ENCODE measurements around the gene RNU2-63P. TPM values are rescaled to one million over a fixed set of nuclear protein-coding genes. Genes with fewer than 3 reads are reported as not detected.

RNU2-63P gene
- total RNA-seq: not detected

GRCh38 chr2:88016086-88016959 is at the start of gene RNU2-63P:
Gene RNU2-63P (minus strand): TSS chr2:88016547.
- TF ChIP-seq, protein P1, sequence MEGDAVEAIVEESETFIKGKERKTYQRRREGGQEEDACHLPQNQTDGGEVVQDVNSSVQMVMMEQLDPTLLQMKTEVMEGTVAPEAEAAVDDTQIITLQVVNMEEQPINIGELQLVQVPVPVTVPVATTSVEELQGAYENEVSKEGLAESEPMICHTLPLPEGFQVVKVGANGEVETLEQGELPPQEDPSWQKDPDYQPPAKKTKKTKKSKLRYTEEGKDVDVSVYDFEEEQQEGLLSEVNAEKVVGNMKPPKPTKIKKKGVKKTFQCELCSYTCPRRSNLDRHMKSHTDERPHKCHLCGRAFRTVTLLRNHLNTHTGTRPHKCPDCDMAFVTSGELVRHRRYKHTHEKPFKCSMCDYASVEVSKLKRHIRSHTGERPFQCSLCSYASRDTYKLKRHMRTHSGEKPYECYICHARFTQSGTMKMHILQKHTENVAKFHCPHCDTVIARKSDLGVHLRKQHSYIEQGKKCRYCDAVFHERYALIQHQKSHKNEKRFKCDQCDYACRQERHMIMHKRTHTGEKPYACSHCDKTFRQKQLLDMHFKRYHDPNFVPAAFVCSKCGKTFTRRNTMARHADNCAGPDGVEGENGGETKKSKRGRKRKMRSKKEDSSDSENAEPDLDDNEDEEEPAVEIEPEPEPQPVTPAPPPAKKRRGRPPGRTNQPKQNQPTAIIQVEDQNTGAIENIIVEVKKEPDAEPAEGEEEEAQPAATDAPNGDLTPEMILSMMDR (IDR thresholded peaks at IDR 0.05; ENCODE audit: low read depth): no peak

GRCh38 chr2:88061295-88061694 is 44.9 kb upstream of the RNU2-63P start:
- TF ChIP-seq, protein P1 (IDR thresholded peaks at IDR 0.05; ENCODE audit: low read depth): no peak

DNA sequence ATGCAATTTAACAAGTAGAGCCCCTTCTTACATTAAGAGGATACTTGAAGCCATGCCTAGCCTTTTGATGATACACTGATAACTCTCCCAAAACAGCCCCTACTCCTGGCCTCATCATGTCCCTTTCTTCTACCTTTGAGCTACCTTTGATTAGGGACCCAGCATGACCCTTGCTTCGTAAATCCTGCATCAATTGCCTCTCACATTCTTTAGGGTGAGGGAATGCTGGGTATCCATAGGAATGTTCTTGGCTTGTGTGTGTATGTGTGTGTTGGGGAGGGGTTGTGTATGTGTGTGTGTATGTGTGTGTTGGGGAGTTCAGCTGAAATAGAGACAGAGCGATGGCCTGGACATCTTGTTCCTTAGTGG is 44.5 kb upstream of the RNU2-63P start:
- TF ChIP-seq, protein P1 (IDR thresholded peaks at IDR 0.05; ENCODE audit: low read depth): no peak

DNA sequence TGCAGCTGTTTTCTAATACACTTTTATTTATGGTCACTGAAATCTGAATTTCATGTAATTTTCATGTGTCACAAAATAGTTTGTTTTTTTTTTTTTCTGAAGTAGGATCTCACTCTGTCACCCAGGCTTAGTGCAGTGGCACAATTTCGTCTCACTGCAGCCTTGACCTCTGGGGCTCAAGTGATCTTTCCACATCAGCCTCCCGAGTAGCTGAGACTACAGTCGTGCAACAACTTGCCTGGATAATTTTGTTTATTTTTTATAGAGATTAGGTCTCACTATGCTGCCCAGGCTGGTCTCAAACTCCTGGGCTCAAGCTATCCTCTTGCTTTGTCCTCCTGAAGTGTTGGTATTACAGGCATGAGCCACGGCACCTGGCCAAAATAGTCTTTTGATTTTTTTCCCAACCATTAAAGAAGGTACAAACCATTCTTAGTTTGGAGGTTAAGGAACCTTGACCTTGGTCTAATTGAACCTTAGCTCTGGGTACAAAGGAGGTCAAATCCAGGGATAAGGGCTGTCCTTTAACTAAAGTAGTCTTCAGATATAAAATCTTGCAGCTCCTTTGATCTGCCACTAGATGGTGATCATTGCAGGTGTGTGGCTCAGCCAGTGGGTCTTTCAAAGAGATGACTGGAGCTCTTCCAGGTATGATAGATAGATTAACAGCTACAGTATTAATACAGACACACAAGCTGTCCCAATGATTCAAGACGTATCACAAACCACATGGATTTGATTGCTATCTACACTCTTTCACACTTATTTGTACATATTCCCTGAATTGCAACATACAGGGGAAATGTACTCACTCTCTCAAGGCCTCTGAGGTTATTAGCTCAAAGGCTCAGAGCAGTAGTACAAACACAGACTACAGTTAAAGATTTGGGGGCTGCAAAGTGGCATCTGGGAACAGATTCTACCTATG is 43.9 kb upstream of the RNU2-63P start:
- TF ChIP-seq, protein P1 (IDR thresholded peaks at IDR 0.05; ENCODE audit: low read depth): no peak

DNA sequence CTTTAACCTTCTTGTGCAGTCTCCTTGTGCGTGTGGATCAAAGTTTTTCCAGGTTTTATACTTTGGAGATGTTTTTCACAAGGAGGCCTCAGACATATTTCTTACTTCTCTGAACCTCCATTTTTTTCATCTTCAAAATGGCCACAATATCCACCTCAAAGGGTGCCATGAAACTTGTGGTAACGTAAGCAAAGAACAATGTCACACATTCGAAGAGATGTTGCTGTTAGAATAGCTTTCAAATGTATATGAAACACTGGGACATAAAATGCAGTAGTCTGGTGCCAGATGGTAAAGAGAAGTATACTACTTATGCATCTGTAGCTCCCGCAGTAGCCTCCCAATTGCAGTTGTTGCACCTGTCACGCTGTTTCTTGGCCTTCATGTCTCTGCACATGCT is 41.8 kb upstream of the RNU2-63P start:
- TF ChIP-seq, protein P1 (IDR thresholded peaks at IDR 0.05; ENCODE audit: low read depth): no peak

GRCh38 chr2:88057437-88057844 is 41.1 kb upstream of the RNU2-63P start:
- TF ChIP-seq, protein P1 (IDR thresholded peaks at IDR 0.05; ENCODE audit: low read depth): no peak

Data from subcutaneous adipose tissue (tissue), 4 donors.